GM19023 (cell line): ENCODE measurements around the gene COPRS.
"Not testable (repeated sequence)": the region's sequence is repeated elsewhere in the genome, so short reads cannot be mapped to it uniquely, and the experiment has no call there.

Source experiments
- ATAC-seq: cut with Tn5 transposase; IDR thresholded peaks from one replicate; pipeline ENCODE4 v1.9.1; 2021; ENCODE audit warnings: mild to moderate bottlenecking, moderate library complexity; ENCODE audit not compliant: unreplicated experiment

COPRS gene

DNA sequence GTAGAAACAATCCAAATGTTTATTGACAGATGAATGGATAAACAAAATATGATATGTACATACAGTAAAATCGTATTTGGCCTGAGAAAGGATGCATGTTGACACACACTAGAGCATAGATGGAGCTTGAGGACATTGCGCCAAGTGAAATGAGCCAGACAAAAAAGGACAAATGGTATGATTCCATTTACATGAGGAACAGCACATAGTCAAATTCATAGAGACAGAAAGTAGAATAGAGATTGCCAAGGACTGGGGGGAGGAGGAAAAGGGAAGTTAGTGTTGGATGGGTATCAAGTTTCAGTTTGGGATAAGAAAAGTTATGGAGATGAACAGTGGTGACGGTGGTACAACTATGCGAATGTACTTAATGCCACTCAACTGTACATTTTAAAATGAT, 47.9 kb downstream of the COPRS start:
- ATAC-seq, result no peak

- ATAC-seq, result not testable (repeated sequence)
Observed at GRCh38 chr17:31809876-31810275, 49.2 kb downstream of the COPRS start.

DNA sequence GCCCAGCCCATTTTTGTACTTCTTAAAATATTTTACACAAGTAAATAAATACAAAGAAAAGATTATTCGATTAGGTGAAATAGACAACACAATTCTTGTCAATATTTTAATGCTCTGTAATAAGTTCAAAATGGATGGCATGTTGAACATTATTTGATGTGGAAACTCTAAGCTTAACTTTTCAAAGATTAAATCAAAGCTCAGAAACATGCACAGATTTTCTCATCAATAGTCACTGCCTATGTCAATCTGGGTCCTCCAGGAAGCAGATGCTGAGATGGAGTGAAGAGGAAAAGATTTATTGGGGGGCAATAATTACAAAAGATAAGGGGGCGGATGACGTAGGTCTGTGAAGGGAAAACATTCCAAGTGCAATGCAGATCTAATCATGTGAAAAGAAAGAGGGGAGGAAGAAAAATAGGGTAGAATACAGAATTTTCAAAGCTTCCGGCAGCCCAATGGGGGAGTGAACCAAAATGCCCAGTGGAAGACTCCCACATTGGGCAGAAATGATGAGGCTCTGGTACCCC, 50.5 kb downstream of the COPRS start:
- ATAC-seq, result no peak

DNA sequence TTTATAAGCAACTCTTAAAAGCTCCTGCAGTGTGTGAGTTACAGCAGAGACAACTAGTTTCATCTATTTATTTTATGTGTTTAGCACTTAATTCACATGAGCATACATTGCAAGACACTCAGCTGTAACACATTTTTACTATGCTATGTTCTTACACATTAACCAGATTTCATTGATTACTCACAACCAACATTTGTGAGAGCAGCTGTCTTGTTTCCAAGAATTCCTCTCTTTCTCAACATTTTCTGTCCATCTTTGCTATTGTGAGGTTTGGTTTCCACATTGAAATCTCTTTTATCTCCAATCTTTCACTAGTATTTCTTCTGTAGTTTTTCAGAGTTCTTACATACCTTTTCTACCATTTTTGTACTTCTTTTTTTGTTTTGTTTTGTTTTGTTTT, 51.2 kb downstream of the COPRS start:
- ATAC-seq, result no peak

- ATAC-seq, result no peak
Observed at GRCh38 chr17:31806921-31807320, 52.1 kb downstream of the COPRS start.

- ATAC-seq, result no peak
Observed at GRCh38 chr17:31803494-31804213, 55.4 kb downstream of the COPRS start.

DNA sequence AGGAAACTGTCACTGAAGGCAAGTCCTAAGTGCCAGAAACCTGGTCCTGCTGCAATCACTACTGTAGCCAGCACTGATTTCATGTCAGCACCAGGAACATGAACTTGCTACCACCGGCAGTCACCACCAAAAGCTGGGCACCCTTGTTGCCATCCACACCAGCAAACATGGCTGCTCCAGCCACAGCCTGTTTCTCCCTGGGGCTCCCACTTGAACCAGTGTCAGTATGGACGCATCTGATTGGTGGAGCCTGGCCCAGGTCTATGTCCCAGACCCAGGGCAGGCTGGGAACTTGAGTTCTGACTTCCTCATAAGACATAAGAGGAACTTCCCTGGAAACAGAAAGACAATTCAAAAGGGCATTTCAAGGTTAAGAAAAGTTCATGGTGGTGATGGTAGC, 56.5 kb downstream of the COPRS start:
- no peak for ATAC-seq
